Colonic mucosa (tissue), 4 donors: ENCODE data around the gene NEK7. TPM values are rescaled to one million over a fixed set of nuclear protein-coding genes. Genes with fewer than 3 reads are reported as not detected.

Experiments
- DNase-seq: peaks from one replicate; pipeline ENCODE4 v3.0.0-alpha.2; 2020
- H3K27ac ChIP-seq: fragments of 200-600 bp; one replicate; pipeline ENCODE4 v1.8.0; 2021
- H3K27me3 ChIP-seq: fragments of 200-600 bp; one replicate; pipeline ENCODE4 v1.8.0; 2021
- H3K36me3 ChIP-seq: fragments of 200-600 bp; one replicate; pipeline ENCODE4 v1.8.0; 2021
- H3K4me1 ChIP-seq: fragments of 200-600 bp; one replicate; pipeline ENCODE4 v1.8.0; 2021; ENCODE audit warnings: mild to moderate bottlenecking
- H3K4me3 ChIP-seq: fragments of 200-600 bp; one replicate; pipeline ENCODE4 v1.8.0; 2021
- H3K9ac ChIP-seq, 2 donors: one replicate each; pipeline ENCODE4 v1.7.0; 2013; ENCODE audit warnings: control low read depth in 2 of 2, low read depth in 2 of 2, low read length in 2 of 2
- H3K9me3 ChIP-seq: fragments of 200-600 bp; one replicate; pipeline ENCODE4 v1.8.0; 2021
- intact Hi-C: fragments of 100-400 bp; cut with DNase I; formaldehyde crosslinking; loops from one replicate; pipeline ENCODE4 v1.14.1; 2022
- total RNA-seq, 2 donors: library from RNA; stranded (reverse); fragmentation: NEBNext Ultra II Directional in 1 of 2; extraction: Animal tissue kit (Norgen Biotek cat#: 25700) in 1 of 2; gene quantifications; one replicate each; pipeline ENCODE4 v1.2.1, GENCODE V29; 2021
- TF ChIP-seq, protein P1 (sequence below): fragments of 200-600 bp; IDR thresholded peaks from one replicate; pipeline ENCODE4 v1.8.0; 2022; ENCODE audit warnings: antibody characterized with exemption, mild to moderate bottlenecking
- donor health status: healthy.
- donor health status: DM: no; HTN: no; CAD: no.
- donor health status: DM: no; HTN: no; CAD: no.

NEK7 gene
- total RNA-seq, 2 donors from 2014 or later, result 45.4 to 64.7 TPM

- intact Hi-C loops, result no loop called here
- no peaks in the 10 kb centered on the region for H3K27me3 ChIP-seq
- H3K4me1 ChIP-seq, result no peaks in the 10 kb centered on the region
- DNase-seq, result no peak
- no peak overlapping the region for H3K9ac ChIP-seq
- no peak overlapping the region for H3K27ac ChIP-seq
- no peak overlapping the region for H3K4me3 ChIP-seq
- no peaks in the 10 kb centered on the region for H3K36me3 ChIP-seq
- H3K9me3 ChIP-seq, result no peaks in the 10 kb centered on the region
- TF ChIP-seq, protein P1, sequence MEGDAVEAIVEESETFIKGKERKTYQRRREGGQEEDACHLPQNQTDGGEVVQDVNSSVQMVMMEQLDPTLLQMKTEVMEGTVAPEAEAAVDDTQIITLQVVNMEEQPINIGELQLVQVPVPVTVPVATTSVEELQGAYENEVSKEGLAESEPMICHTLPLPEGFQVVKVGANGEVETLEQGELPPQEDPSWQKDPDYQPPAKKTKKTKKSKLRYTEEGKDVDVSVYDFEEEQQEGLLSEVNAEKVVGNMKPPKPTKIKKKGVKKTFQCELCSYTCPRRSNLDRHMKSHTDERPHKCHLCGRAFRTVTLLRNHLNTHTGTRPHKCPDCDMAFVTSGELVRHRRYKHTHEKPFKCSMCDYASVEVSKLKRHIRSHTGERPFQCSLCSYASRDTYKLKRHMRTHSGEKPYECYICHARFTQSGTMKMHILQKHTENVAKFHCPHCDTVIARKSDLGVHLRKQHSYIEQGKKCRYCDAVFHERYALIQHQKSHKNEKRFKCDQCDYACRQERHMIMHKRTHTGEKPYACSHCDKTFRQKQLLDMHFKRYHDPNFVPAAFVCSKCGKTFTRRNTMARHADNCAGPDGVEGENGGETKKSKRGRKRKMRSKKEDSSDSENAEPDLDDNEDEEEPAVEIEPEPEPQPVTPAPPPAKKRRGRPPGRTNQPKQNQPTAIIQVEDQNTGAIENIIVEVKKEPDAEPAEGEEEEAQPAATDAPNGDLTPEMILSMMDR, result no peak
Measured at GRCh38 chr1:198291036-198291435, 134.2 kb downstream of the NEK7 start.

GRCh38 chr1:198291924-198292323, 135.1 kb downstream of the NEK7 start:
- DNase-seq, result no peak

DNA sequence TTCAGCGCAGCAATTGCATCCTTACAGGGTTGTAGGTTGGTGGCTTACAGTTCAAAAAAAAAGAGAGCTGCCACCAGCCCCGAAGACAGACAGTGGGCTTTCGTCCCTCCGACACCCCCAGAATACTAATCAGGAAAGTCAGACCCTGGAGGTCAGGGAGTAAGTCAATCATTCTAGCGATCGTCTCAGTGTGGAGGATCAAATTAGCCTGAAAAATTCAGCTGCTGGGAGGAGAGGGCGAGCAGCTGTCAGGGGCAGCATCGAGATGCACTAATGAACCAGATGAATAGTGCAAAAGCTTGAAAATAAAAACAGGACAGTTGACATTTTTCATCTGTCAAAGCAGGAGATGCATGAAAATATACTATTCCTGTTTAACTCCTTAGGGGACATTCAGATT, 138.4 kb downstream of the NEK7 start:
- H3K27me3 ChIP-seq, result no peaks in the 10 kb centered on the region
- DNase-seq, result no peak
- H3K27ac ChIP-seq, result no peak overlapping the region
- no peaks in the 10 kb centered on the region for H3K4me1 ChIP-seq
- TF ChIP-seq, protein P1, result no peak
- no peaks in the 10 kb centered on the region for H3K36me3 ChIP-seq
- H3K9me3 ChIP-seq, result no peaks in the 10 kb centered on the region
- no peak overlapping the region for H3K9ac ChIP-seq
- H3K4me3 ChIP-seq, result no peak overlapping the region
- intact Hi-C loops, result no loop called here

More at GRCh38 chr1:198291924-198292323, 135.1 kb downstream of the NEK7 start:
- Histone ChIP-seq H3K9ac (no peak overlapping the region), H3K4me3 (no peak overlapping the region), H3K27me3 (no peaks in the 10 kb centered on the region), H3K36me3 (no peaks in the 10 kb centered on the region), H3K27ac (no peak overlapping the region), H3K4me1 (no peaks in the 10 kb centered on the region), H3K9me3 (no peaks in the 10 kb centered on the region)
- TF ChIP-seq, protein P1, result no peak
- intact Hi-C loops, result no loop called here

DNA sequence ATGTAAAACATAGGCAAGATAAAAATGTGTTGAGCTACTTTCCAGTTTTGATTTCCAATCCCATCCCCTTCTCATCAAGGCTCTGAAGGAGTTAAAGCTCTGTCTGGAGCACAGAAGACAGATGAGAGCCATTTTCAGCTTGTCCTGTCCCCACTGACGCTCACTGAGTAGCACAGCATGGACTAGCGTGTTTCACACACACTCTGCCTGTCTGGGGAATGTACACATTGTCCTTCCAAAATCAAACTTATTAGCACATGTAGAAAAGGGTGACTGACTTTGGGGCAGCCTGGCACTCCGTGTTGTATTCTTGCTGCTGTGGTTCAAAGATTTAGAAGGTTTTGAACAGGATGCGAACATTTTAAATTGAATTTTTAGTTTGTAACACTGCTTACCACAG, 139.2 kb downstream of the NEK7 start:
- H3K27me3 ChIP-seq, result no peaks in the 10 kb centered on the region
- TF ChIP-seq, protein P1, result no peak
- H3K36me3 ChIP-seq, result no peaks in the 10 kb centered on the region
- no peak overlapping the region for H3K27ac ChIP-seq
- intact Hi-C loops, result no loop called here
- H3K9me3 ChIP-seq, result no peaks in the 10 kb centered on the region
- H3K4me3 ChIP-seq, result no peak overlapping the region
- H3K4me1 ChIP-seq, result no peaks in the 10 kb centered on the region
- no peak for DNase-seq
- no peak overlapping the region for H3K9ac ChIP-seq

- no peak for DNase-seq
- TF ChIP-seq, protein P1, result no peak
- H3K4me3 ChIP-seq, result no peak overlapping the region
- H3K9ac ChIP-seq, result no peak overlapping the region
- no peaks in the 10 kb centered on the region for H3K4me1 ChIP-seq
- intact Hi-C loops, result no loop called here
- no peaks in the 10 kb centered on the region for H3K9me3 ChIP-seq
- no peak overlapping the region for H3K27ac ChIP-seq
- H3K27me3 ChIP-seq, result no peaks in the 10 kb centered on the region
- no peaks in the 10 kb centered on the region for H3K36me3 ChIP-seq
Measured at GRCh38 chr1:198297281-198297680, 140.5 kb downstream of the NEK7 start.

DNA sequence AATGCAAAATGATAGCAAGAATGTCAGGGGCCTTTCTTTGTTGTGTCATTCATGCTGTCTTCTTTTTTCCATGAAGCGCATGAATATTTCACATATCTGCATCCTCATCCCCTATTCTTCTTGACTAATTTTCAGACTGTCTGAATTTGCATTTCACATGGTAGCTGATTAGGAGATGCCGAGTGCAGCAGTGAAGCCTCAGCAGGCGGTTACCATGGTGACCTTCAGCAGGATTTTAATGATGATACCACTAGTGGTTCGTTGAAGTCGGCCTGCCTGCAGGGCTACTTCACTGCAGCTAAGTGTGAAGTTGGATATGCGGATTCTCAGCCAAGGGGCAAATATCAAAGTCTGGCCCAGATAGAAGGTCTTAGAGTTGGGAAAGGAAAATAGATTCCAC, 141.8 kb downstream of the NEK7 start:
- H3K9me3 ChIP-seq, result no peaks in the 10 kb centered on the region
- TF ChIP-seq, protein P1, result no peak
- DNase-seq, result no peak
- H3K27me3 ChIP-seq, result no peaks in the 10 kb centered on the region
- H3K4me3 ChIP-seq, result no peak overlapping the region
- no peak overlapping the region for H3K9ac ChIP-seq
- H3K27ac ChIP-seq, result no peak overlapping the region
- no peaks in the 10 kb centered on the region for H3K36me3 ChIP-seq
- intact Hi-C loops, result no loop called here
- no peaks in the 10 kb centered on the region for H3K4me1 ChIP-seq
